HepG2 (cell line): ENCODE data around the gene TGFB2. TPM values are rescaled to one million over a fixed set of nuclear protein-coding genes. Genes with fewer than 3 reads are reported as not detected.

Experiments
- ATAC-seq: fragments of 200-7000 bp; cut with Tn5 transposase; 3 replicates; pipeline ENCODE4 v1.9.1; 2020; ENCODE audit warnings: mild to moderate bottlenecking, moderate library complexity
- BruUV-seq: library from RNA; stranded (reverse); fragments of 400-500 nt; replicated peaks from 2 replicates; lab custom pipeline; 2021; lab: Mats Ljungman, UMichigan
- CTCF ChIA-PET: fragments of 300-600 bp; formaldehyde crosslinking; extraction: SDS; loops from one replicate; lab custom pipeline; 2021; ENCODE audit warnings: low total read pairs, inconsistent platforms, low intra/inter-chr PET ratio; lab: Yijun Ruan, JAX
- POLR2A ChIA-PET: fragments of 350-600 bp; sonication (Branson Sonifier 250); formaldehyde crosslinking; loops from one replicate; lab custom pipeline; 2020; ENCODE audit warnings: antibody characterized with exemption, inconsistent platforms; lab: Yijun Ruan, JAX
- DNase-seq: peaks from one replicate; pipeline ENCODE4 v3.0.0-alpha.2; 2015; ENCODE audit warnings: low spot score
- FAIRE-seq: peaks from 3 replicates; lab custom pipeline; 2011; peaks lifted over from hg19 to GRCh38; lab: Jason Lieb, UNC
- H2AFZ ChIP-seq: one replicate; pipeline ENCODE4 v1.6.1; 2011; ENCODE audit warnings: low read length, inconsistent platforms
- H3K27ac ChIP-seq: fragments of 300-600 bp; 3 replicates; pipeline ENCODE4 v1.8.0; 2011; ENCODE audit warnings: mixed run types, mild to moderate bottlenecking, mixed read lengths, low read length, inconsistent platforms; ENCODE audit not compliant: insufficient read depth; ENCODE audit errors: extremely low read length
- H3K27me3 ChIP-seq, 2 experiments: fragments of 200-600 bp in 1 of 2; 2 replicates in 1 of 2; 3 replicates in 1 of 2; pipeline versions ENCODE4 v1.6.0 to v1.8.0; 2011; ENCODE audit warnings: low read length in 2 of 2, mild to moderate bottlenecking in 2 of 2, moderate library complexity in 2 of 2, inconsistent platforms in 1 of 2; ENCODE audit not compliant: insufficient read depth in 2 of 2, control insufficient read depth in 1 of 2
- H3K36me3 ChIP-seq, 2 experiments: fragments of 200-600 bp in 1 of 2; replicated peaks in 1 of 2; 2 replicates in 1 of 2; 3 replicates in 1 of 2; pipeline versions ENCODE4 v1.5.1 to v1.8.0; 2011; ENCODE audit warnings: low read length in 2 of 2, inconsistent platforms in 1 of 2; ENCODE audit not compliant: insufficient read depth in 2 of 2, control insufficient read depth in 1 of 2
- H3K4me1 ChIP-seq: 2 replicates; pipeline ENCODE4 v1.5.1; 2012; ENCODE audit warnings: low read length, inconsistent platforms; ENCODE audit not compliant: insufficient read depth
- H3K4me2 ChIP-seq: 2 replicates; pipeline ENCODE4 v1.6.0; 2011; ENCODE audit warnings: low read depth, low read length, inconsistent platforms
- H3K4me3 ChIP-seq, 3 experiments: fragments of 200-600 bp in 1 of 3; sonication (generic), shearing (Covaris generic) in 1 of 3; replicated peaks in 1 of 3; 2 replicates each; pipeline ENCODE4 v1.5.1; 2011 to 2016; ENCODE audit warnings: low read length in 3 of 3, inconsistent platforms in 2 of 3, low read depth in 2 of 3, mild to moderate bottlenecking in 2 of 3, control low read depth in 1 of 3, mixed read lengths in 1 of 3; ENCODE audit not compliant: insufficient read depth in 1 of 3
- H3K79me2 ChIP-seq: one replicate; pipeline ENCODE4 v1.6.1; 2011; ENCODE audit warnings: low read length, inconsistent platforms; ENCODE audit not compliant: insufficient read depth
- H3K9ac ChIP-seq: 2 replicates; pipeline ENCODE4 v1.6.0; 2011; ENCODE audit warnings: mild to moderate bottlenecking, low read depth, low read length, inconsistent platforms; ENCODE audit not compliant: insufficient read depth
- H3K9me3 ChIP-seq: 2 replicates; pipeline ENCODE4 v1.5.1; 2012; ENCODE audit warnings: mild to moderate bottlenecking, low read length
- H4K20me1 ChIP-seq: 2 replicates; pipeline ENCODE4 v1.6.0; 2011; ENCODE audit warnings: inconsistent platforms, mild to moderate bottlenecking, low read length, moderate library complexity; ENCODE audit not compliant: insufficient read depth
- MYNN ChIP-seq: sonication (generic); formaldehyde crosslinking; IDR thresholded peaks from 2 replicates; pipeline ENCODE4 v1.4.0; 2020; ENCODE audit warnings: mild to moderate bottlenecking, low read depth, missing genetic modification reagents
- PITX1 ChIP-seq: sonication (generic); formaldehyde crosslinking; IDR thresholded peaks from 2 replicates; pipeline ENCODE4 v1.5.1; 2020; ENCODE audit warnings: mild to moderate bottlenecking, missing genetic modification reagents
- TBP ChIP-seq: sonication (generic); formaldehyde crosslinking; IDR thresholded peaks from 2 replicates; pipeline ENCODE4 v1.5.0; 2020; ENCODE audit warnings: missing genetic modification reagents
- ZBTB40 ChIP-seq, 2 experiments: fragments of 450-650 bp in 1 of 2; sonication (generic) in 1 of 2; formaldehyde crosslinking in 1 of 2; IDR thresholded peaks; 2 replicates each; pipeline versions ENCODE4 v1.6.1 to v1.8.0; 2016 to 2022; ENCODE audit warnings: antibody characterized with exemption in 1 of 2, mild to moderate bottlenecking in 1 of 2, missing genetic modification reagents in 1 of 2
- ZBTB42 ChIP-seq: sonication (generic); formaldehyde crosslinking; IDR thresholded peaks from 2 replicates; pipeline ENCODE4 v1.5.0; 2020; ENCODE audit warnings: mild to moderate bottlenecking, missing genetic modification reagents
- ZNF562 ChIP-seq: sonication (generic); formaldehyde crosslinking; IDR thresholded peaks from 2 replicates; pipeline ENCODE4 v1.8.0; 2022; ENCODE audit warnings: missing genetic modification reagents, borderline replicate concordance
- ZNF577 ChIP-seq: sonication (generic); formaldehyde crosslinking; IDR thresholded peaks from 2 replicates; pipeline ENCODE4 v1.4.0; 2020; ENCODE audit warnings: mild to moderate bottlenecking, low read depth, missing genetic modification reagents, borderline replicate concordance
- WGBS: methylation state at CpG from one replicate; pipeline ENCODE4 v1.1.6; 2017; ENCODE audit warnings: low lambda C conversion rate; 5-methylcytosine and 5-hydroxymethylcytosine counted together
- in situ Hi-C: cut with HindIII; loops from 2 replicates; pipeline ENCODE4 v1.10.0; 2017; ENCODE audit warnings: low pct_unique_long_range_greater_than_20kb; ENCODE audit not compliant: extremely low pct_ligation_motif_present
- intact Hi-C: fragments of 100-400 bp; cut with micrococcal nuclease; formaldehyde crosslinking; loops from one replicate; pipeline ENCODE4 v1.10.0; 2022; ENCODE audit not compliant: unreplicated experiment
- polyA plus RNA-seq, 8 experiments: library from polyadenylated mRNA; depleted of rRNA in 3 of 8; stranded (reverse) in 7 of 8; unstranded in 1 of 8; fragments of >200 nt; fragmentation: Illumina TruSeq in 4 of 8; extraction: Trizol in 4 of 8; gene quantifications; 2 replicates each; pipeline versions ENCODE4 v1.2.1 to v1.2.3, GENCODE V29; 2011 to 2016; ENCODE audit warnings: low read depth in 4 of 8, missing spikeins in 1 of 8, mixed read lengths in 1 of 8; ENCODE audit not compliant: insufficient read depth in 1 of 8
- total RNA-seq, 5 experiments: library from RNA; depleted of rRNA; stranded (reverse); fragments of >200 nt; fragmentation: Illumina TruSeq; extraction: Trizol; gene quantifications; 2 replicates each; pipeline ENCODE4 v1.2.3, GENCODE V29; 2016; ENCODE audit warnings: low read depth in 1 of 5
- TF ChIP-seq, protein P1 (sequence below): sonication (generic); formaldehyde crosslinking; IDR thresholded peaks from 2 replicates; pipeline ENCODE4 v1.8.1; 2022; ENCODE audit warnings: mild to moderate bottlenecking, missing genetic modification reagents
- TF ChIP-seq, protein P2 (sequence below): sonication (generic); formaldehyde crosslinking; conservative IDR thresholded peaks from 2 replicates; pipeline ENCODE4 v1.4.0; 2020; ENCODE audit warnings: missing genetic modification reagents

Gene TGFB2
- total and polyA plus RNA-seq, 2 of the 13 experiments (the other 11 are each of a cell fraction or from before 2014, with no cell fraction given): 0.07 TPM; not detected in 1

DNA sequence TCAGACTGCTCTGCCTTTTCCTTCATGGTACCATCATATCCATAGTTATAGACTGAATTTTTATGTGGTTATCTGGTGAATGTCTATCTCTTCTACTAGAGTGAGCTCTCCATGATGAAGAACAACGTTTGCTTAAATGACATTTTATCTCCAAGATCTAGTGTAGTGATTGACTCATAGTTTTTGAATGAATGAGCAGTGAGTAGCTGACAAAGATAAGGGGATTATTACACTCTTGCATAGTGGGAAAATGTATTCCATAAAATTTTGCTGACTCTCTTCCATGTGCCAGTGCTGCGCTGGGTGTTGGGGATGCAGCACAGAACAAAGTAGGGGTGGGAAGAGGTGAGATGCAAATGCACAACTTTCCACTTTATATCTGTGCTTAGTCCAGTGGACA lies 147.7 kb downstream of the TGFB2 start:
- Histone ChIP-seq H2AFZ (no peak overlapping the region), H3K4me2 (no peak overlapping the region), H3K4me1 (no peaks in the 10 kb centered on the region), H3K36me3 (no peaks in the 10 kb centered on the region), H3K27ac (no peak overlapping the region), H3K27me3 (no peaks in the 10 kb centered on the region), H3K4me3 (no peak overlapping the region), H3K9ac (no peak overlapping the region), H4K20me1 (no peaks in the 10 kb centered on the region), H3K79me2 (no peaks in the 10 kb centered on the region), H3K9me3 (no peaks in the 10 kb centered on the region)
- FAIRE-seq (no peak), DNase-seq (no peak), ATAC-seq (no peak)
- intact Hi-C loops (no loop called here), in situ Hi-C loops (no loop called here)
- ChIA-PET CTCF (no interaction called here), POLR2A (no interaction called here)
- TF ChIP-seq ZBTB42 (CRISPR knock-in tag): no peak
- TF ChIP-seq TBP (CRISPR knock-in tag): no peak
- TF ChIP-seq, protein P1, sequence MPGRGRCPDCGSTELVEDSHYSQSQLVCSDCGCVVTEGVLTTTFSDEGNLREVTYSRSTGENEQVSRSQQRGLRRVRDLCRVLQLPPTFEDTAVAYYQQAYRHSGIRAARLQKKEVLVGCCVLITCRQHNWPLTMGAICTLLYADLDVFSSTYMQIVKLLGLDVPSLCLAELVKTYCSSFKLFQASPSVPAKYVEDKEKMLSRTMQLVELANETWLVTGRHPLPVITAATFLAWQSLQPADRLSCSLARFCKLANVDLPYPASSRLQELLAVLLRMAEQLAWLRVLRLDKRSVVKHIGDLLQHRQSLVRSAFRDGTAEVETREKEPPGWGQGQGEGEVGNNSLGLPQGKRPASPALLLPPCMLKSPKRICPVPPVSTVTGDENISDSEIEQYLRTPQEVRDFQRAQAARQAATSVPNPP (CRISPR knock-in tag): no peak
- TF ChIP-seq, protein P2, sequence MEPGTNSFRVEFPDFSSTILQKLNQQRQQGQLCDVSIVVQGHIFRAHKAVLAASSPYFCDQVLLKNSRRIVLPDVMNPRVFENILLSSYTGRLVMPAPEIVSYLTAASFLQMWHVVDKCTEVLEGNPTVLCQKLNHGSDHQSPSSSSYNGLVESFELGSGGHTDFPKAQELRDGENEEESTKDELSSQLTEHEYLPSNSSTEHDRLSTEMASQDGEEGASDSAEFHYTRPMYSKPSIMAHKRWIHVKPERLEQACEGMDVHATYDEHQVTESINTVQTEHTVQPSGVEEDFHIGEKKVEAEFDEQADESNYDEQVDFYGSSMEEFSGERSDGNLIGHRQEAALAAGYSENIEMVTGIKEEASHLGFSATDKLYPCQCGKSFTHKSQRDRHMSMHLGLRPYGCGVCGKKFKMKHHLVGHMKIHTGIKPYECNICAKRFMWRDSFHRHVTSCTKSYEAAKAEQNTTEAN: no peak
- TF ChIP-seq PITX1 (CRISPR knock-in tag): no peak
- TF ChIP-seq ZNF562: no peak
- TF ChIP-seq ZBTB40 (IDR thresholded peaks at IDR 0.05): no peak
- no peak for TF ChIP-seq ZBTB40 (CRISPR knock-in tag; IDR thresholded peaks at IDR 0.05)
- TF ChIP-seq ZNF577 (CRISPR knock-in tag): no peak
- no peak for TF ChIP-seq MYNN (CRISPR knock-in tag)
- BruUV-seq: no TSS peak
- 3% methylated on average over 2 of the region's 2 CpGs for WGBS
